ENCODE results near the gene COPG1.

The COPG1 gene

GRCh38 chr3:129321887-129322286 is 72.5 kb downstream of the COPG1 start:
- no peak for DNase-seq (ENCODE audit: low read depth)
- no peak for TF ChIP-seq CTCF (IDR thresholded peaks at IDR 0.05; ENCODE audit: low read depth, low read length, missing control alignments)
- H3K4me3 ChIP-seq (ENCODE audit: low read depth, low read length), result no peak overlapping the region
- in situ Hi-C loops (cut with HindIII; ENCODE audit: low sequenced_read_pairs), result no loop called here

GRCh38 chr3:129323651-129324294 is 74.4 kb downstream of the COPG1 start:
- DNase-seq (ENCODE audit: low read depth), result no peak
- no peak overlapping the region for H3K4me3 ChIP-seq (ENCODE audit: low read depth, low read length)
- TF ChIP-seq CTCF (IDR thresholded peaks at IDR 0.05; ENCODE audit: low read depth, low read length, missing control alignments), result no peak
- in situ Hi-C loops (cut with HindIII; ENCODE audit: low sequenced_read_pairs), result no loop called here

- no peak overlapping the region for H3K4me3 ChIP-seq (ENCODE audit: low read depth, low read length)
- in situ Hi-C loops (cut with HindIII; ENCODE audit: low sequenced_read_pairs), result no loop called here
- TF ChIP-seq CTCF (IDR thresholded peaks at IDR 0.05; ENCODE audit: low read depth, low read length, missing control alignments), result no peak
- DNase-seq (ENCODE audit: low read depth), result no peak
Measured at GRCh38 chr3:129324855-129325254, 75.4 kb downstream of the COPG1 start.

- in situ Hi-C loops (cut with HindIII; ENCODE audit: low sequenced_read_pairs), result no loop called here
- TF ChIP-seq CTCF (IDR thresholded peaks at IDR 0.05; ENCODE audit: low read depth, low read length, missing control alignments), result no peak
- H3K4me3 ChIP-seq (ENCODE audit: low read depth, low read length), result no peak overlapping the region
- no peak for DNase-seq (ENCODE audit: low read depth)
Measured at GRCh38 chr3:129325383-129325782, 76.0 kb downstream of the COPG1 start.

GRCh38 chr3:129326138-129326537 is 76.7 kb downstream of the COPG1 start:
- H3K4me3 ChIP-seq (ENCODE audit: low read depth, low read length), result no peak overlapping the region
- no peak for DNase-seq (ENCODE audit: low read depth)
- no peak for TF ChIP-seq CTCF (IDR thresholded peaks at IDR 0.05; ENCODE audit: low read depth, low read length, missing control alignments)
- in situ Hi-C loops (cut with HindIII; ENCODE audit: low sequenced_read_pairs), result no loop called here

- in situ Hi-C loops (cut with HindIII; ENCODE audit: low sequenced_read_pairs), result no loop called here
- H3K4me3 ChIP-seq (ENCODE audit: low read depth, low read length), result no peak overlapping the region
- no peak for DNase-seq (ENCODE audit: low read depth)
- no peak for TF ChIP-seq CTCF (IDR thresholded peaks at IDR 0.05; ENCODE audit: low read depth, low read length, missing control alignments)
Measured at GRCh38 chr3:129326595-129326994, 77.2 kb downstream of the COPG1 start.

All from astrocyte of the cerebellum (primary cell).